Upper lobe of left lung (tissue), 4 donors: ENCODE results near the gene FXYD6.

Source experiments
- POLR2A ChIP-seq, 4 donors: fragments of 450-650 bp; IDR thresholded peaks; one replicate each; pipeline ENCODE4 v1.5.1; 2016 to 2017; ENCODE audit warnings: antibody characterized with exemption in 4 of 4, mild to moderate bottlenecking in 2 of 4
- TF ChIP-seq, protein P1 (sequence below), 6 experiments: fragments of 450-650 bp in 4 of 6; fragments of 200-600 bp in 2 of 6; sonication (generic) in 2 of 6; IDR thresholded peaks; one replicate each; pipeline ENCODE4 v1.5.1; 2016 to 2019; ENCODE audit warnings: antibody characterized with exemption in 6 of 6

DNA sequence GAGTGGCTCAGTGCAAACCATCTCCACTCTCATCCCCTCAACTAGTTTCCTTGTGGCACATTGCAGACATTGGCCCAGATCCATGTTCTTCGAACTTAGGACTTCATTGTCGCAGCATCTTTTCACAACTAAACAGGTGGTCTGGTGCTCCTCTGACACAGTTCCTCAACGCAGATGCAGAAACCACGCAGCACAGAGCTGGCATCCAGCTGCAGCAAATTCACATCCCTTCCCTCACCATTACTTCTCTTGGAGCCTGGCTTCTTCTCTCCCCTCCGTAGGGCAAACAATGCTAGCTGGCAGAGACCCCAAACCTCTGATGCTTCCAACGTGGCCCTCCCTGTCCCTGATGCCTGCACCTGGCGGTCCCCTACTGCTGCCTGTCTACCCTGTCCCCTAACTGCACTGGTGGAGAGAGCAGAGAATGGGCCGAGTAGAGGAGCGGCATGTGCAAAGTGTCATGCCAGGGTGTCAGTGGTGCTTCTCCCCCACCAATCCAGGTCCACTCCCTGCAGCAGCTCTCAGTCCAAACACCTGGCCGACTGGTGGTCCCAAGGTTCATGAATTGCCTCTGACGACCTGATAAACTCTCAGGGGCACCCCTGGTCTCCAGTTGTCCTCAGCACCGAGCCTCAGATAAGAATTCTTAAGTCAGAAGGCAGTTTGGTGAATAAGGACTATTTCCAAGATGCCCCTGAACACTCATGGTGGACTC lies 34.6 kb upstream of the FXYD6 start:
- TF ChIP-seq, protein P1, sequence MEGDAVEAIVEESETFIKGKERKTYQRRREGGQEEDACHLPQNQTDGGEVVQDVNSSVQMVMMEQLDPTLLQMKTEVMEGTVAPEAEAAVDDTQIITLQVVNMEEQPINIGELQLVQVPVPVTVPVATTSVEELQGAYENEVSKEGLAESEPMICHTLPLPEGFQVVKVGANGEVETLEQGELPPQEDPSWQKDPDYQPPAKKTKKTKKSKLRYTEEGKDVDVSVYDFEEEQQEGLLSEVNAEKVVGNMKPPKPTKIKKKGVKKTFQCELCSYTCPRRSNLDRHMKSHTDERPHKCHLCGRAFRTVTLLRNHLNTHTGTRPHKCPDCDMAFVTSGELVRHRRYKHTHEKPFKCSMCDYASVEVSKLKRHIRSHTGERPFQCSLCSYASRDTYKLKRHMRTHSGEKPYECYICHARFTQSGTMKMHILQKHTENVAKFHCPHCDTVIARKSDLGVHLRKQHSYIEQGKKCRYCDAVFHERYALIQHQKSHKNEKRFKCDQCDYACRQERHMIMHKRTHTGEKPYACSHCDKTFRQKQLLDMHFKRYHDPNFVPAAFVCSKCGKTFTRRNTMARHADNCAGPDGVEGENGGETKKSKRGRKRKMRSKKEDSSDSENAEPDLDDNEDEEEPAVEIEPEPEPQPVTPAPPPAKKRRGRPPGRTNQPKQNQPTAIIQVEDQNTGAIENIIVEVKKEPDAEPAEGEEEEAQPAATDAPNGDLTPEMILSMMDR (IDR thresholded peaks at IDR 0.05) = no peak
- TF ChIP-seq POLR2A (IDR thresholded peaks at IDR 0.05) = no peak
